Hepatocyte (in vitro differentiated cells): ENCODE data around the gene FBL. TPM values are rescaled to one million over a fixed set of nuclear protein-coding genes. Genes with fewer than 3 reads are reported as not detected.
"Not testable (repeated sequence)": the region's sequence is repeated elsewhere in the genome, so short reads cannot be mapped to it uniquely, and the experiment has no call there.

Experiments
- DNase-seq: peaks from one replicate; pipeline ENCODE4 v3.0.0-alpha.2; 2016; ENCODE audit warnings: low spot score
- H2AFZ ChIP-seq: fragments of 200-600 bp; sonication (generic); 2 replicates; pipeline ENCODE4 v1.6.0; 2016; ENCODE audit warnings: antibody characterized with exemption, mild to moderate bottlenecking
- H3K27ac ChIP-seq: fragments of 200-600 bp; sonication (generic); 2 replicates; pipeline ENCODE4 v1.5.1; 2016; ENCODE audit warnings: mild to moderate bottlenecking
- H3K27me3 ChIP-seq: fragments of 200-600 bp; sonication (generic); 2 replicates; pipeline ENCODE4 v1.6.1; 2016
- H3K36me3 ChIP-seq: fragments of 200-600 bp; sonication (generic); replicated peaks from 2 replicates; pipeline ENCODE4 v1.5.1; 2016; ENCODE audit warnings: low read depth; ENCODE audit not compliant: insufficient read depth
- H3K4me1 ChIP-seq: fragments of 200-600 bp; sonication (generic); 2 replicates; pipeline ENCODE4 v1.5.1; 2016; ENCODE audit warnings: mild to moderate bottlenecking, moderate library complexity; ENCODE audit not compliant: insufficient read depth
- H3K4me2 ChIP-seq: fragments of 200-600 bp; sonication (generic); 2 replicates; pipeline ENCODE4 v1.6.0; 2016
- H3K4me3 ChIP-seq: fragments of 200-600 bp; sonication (generic); 2 replicates; pipeline ENCODE4 v1.5.1; 2016; ENCODE audit warnings: mild to moderate bottlenecking
- H3K79me2 ChIP-seq: fragments of 200-600 bp; sonication (generic); 2 replicates; pipeline ENCODE4 v1.6.0; 2017; ENCODE audit warnings: mild to moderate bottlenecking
- H3K9me2 ChIP-seq: fragments of 200-600 bp; sonication (generic); replicated peaks from 2 replicates; pipeline ENCODE4 v1.6.0; 2017; ENCODE audit warnings: mild to moderate bottlenecking; ENCODE audit not compliant: insufficient read depth
- H3K9me3 ChIP-seq: fragments of 200-600 bp; sonication (generic); 2 replicates; pipeline ENCODE4 v1.5.1; 2016; ENCODE audit warnings: low read depth, mild to moderate bottlenecking
- H4K20me1 ChIP-seq: fragments of 200-600 bp; sonication (generic); 2 replicates; pipeline ENCODE4 v1.6.0; 2016; ENCODE audit warnings: mild to moderate bottlenecking; ENCODE audit not compliant: insufficient read depth, poor library complexity, severe bottlenecking
- EZH2 ChIP-seq: fragments of 200-600 bp; sonication (generic); IDR thresholded peaks from 2 replicates; pipeline ENCODE4 v1.6.1; 2016; ENCODE audit warnings: antibody characterized with exemption, mild to moderate bottlenecking, borderline replicate concordance
- EZH2phosphoT487 ChIP-seq: fragments of 200-600 bp; sonication (generic); IDR thresholded peaks from one replicate; pipeline ENCODE4 v1.6.1; 2018; ENCODE audit warnings: antibody characterized with exemption, mild to moderate bottlenecking, low read depth, moderate library complexity; ENCODE audit not compliant: unreplicated experiment, severe bottlenecking
- WGBS: methylation state at CpG from one replicate; pipeline ENCODE4 v1.1.6; 2016; ENCODE audit warnings: low lambda C conversion rate; ENCODE audit errors: missing lambda C conversion rate; 5-methylcytosine and 5-hydroxymethylcytosine counted together
- polyA plus RNA-seq: library from polyadenylated mRNA; unstranded; fragments of >200 nt; fragmentation: Nextera tagmentation; extraction: Ambion mirVana; gene quantifications from 2 replicates; pipeline ENCODE4 v1.2.1, GENCODE V29; 2016
- total RNA-seq: library from RNA; depleted of rRNA; stranded (reverse); fragments of >200 nt; gene quantifications from 2 replicates; pipeline ENCODE4 v1.2.3, GENCODE V29; 2014
- TF ChIP-seq, protein P1 (sequence below): fragments of 200-600 bp; sonication (generic); IDR thresholded peaks from 2 replicates; pipeline ENCODE4 v1.5.1; 2016; ENCODE audit warnings: antibody characterized with exemption, mild to moderate bottlenecking; ENCODE audit not compliant: poor library complexity

The FBL gene
- total and polyA plus RNA-seq, 2 experiments from 2014 or later, result 69.6 to 104 TPM

DNA sequence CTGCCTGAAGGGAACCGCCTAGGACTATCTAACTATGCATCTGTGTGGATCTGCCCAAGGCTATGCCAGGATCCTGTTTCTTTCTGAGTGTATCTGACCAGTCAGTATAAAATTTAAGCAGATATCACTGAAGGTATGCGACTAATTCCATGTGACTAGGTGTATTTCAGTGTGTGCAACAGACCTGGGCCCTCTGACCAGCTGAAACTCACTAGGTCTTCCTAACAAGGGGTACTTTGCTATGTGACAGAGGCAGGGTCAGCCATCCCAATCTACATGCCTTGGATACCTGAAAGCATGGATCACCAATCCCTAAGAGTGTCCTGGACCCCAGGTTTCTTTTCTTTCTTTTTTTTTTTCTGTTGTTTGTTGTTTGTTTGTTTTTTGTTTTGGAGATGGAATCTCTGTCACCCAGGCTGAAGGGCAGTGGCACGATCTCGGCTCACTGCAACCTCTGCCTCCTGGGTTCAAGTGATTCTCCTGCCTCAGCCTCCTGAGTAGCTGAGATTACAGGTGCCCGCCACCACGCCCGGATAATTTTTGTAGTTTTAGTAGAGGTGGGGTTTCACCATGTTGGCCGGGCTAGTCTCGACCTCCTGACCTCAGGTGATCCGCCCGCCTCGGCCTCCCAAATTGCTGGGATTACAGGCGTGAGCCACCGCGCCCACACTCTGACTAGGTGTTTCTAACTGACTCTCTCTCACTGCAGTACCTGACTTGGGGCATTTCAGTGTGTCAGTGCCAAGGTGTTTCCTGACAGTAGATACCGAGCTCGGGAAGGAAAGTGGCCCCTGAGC, 44.8 kb upstream of the FBL start:
- no peaks in the 10 kb centered on the region for H3K4me1 ChIP-seq
- no peaks in the 10 kb centered on the region for H4K20me1 ChIP-seq
- no peaks in the 10 kb centered on the region for H3K36me3 ChIP-seq
- H2AFZ ChIP-seq, result no peak overlapping the region
- no peaks in the 10 kb centered on the region for H3K27me3 ChIP-seq
- 88% methylated on average over 17 of the region's 17 CpGs for WGBS
- no peak overlapping the region for H3K27ac ChIP-seq
- no peak for DNase-seq
- H3K79me2 ChIP-seq, result no peaks in the 10 kb centered on the region
- no peak overlapping the region for H3K4me3 ChIP-seq
- H3K4me2 ChIP-seq, result no peak overlapping the region
- H3K9me2 ChIP-seq, result no peaks in the 10 kb centered on the region
- TF ChIP-seq, protein P1, sequence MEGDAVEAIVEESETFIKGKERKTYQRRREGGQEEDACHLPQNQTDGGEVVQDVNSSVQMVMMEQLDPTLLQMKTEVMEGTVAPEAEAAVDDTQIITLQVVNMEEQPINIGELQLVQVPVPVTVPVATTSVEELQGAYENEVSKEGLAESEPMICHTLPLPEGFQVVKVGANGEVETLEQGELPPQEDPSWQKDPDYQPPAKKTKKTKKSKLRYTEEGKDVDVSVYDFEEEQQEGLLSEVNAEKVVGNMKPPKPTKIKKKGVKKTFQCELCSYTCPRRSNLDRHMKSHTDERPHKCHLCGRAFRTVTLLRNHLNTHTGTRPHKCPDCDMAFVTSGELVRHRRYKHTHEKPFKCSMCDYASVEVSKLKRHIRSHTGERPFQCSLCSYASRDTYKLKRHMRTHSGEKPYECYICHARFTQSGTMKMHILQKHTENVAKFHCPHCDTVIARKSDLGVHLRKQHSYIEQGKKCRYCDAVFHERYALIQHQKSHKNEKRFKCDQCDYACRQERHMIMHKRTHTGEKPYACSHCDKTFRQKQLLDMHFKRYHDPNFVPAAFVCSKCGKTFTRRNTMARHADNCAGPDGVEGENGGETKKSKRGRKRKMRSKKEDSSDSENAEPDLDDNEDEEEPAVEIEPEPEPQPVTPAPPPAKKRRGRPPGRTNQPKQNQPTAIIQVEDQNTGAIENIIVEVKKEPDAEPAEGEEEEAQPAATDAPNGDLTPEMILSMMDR, result no peak
- TF ChIP-seq EZH2phosphoT487, result no peak
- no peak for TF ChIP-seq EZH2
- no peaks in the 10 kb centered on the region for H3K9me3 ChIP-seq

DNA sequence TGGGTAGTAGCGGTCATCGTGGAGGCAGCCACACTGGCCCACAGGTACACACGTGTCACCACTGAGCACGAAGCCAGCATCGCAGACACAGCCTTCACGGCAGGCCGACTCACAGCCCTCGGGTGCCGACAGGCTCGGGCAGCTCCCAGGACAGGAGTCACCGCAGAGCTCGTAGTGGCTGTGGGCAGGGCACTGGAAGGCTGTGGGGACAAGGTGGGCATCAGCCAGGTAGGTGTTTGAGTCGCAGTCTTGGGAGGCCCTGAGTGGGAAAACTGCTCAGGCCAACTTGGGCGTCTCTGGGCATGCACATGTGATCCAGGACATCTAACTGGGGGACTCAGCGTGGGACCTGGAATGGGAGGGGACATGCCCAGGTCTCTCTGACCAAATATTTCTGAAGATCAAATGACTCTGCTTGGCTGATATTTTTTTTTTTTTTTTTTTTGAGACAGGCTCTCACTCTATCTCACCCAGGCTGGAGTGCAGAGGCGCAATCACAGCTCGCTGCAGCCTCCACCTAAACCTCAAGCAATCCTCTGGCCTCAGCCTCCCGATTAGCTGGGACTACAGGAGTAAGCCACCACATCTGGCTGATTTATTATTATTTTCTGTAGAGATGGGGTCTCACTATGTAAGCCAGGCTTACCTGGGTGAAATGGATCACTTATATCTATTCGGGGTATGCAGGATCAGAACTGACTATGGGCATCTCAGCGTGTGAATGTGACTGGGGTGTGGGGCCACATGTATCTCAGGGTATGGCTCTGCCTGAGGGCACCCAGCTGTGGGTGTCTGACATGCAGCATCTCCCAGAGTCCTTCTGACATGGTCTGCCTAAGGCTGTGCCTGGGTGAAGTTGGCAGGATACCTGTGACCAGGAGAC, 43.9 kb upstream of the FBL start:
- WGBS, result 95% methylated on average over 18 of the region's 20 CpGs
- H4K20me1 ChIP-seq, H3K27ac ChIP-seq, DNase-seq, H3K9me3 ChIP-seq, H3K36me3 ChIP-seq, H3K79me2 ChIP-seq, H3K4me1 ChIP-seq, H3K4me2 ChIP-seq, H2AFZ ChIP-seq, H3K4me3 ChIP-seq, H3K27me3 ChIP-seq, H3K9me2 ChIP-seq: not testable (repeated sequence)

DNA sequence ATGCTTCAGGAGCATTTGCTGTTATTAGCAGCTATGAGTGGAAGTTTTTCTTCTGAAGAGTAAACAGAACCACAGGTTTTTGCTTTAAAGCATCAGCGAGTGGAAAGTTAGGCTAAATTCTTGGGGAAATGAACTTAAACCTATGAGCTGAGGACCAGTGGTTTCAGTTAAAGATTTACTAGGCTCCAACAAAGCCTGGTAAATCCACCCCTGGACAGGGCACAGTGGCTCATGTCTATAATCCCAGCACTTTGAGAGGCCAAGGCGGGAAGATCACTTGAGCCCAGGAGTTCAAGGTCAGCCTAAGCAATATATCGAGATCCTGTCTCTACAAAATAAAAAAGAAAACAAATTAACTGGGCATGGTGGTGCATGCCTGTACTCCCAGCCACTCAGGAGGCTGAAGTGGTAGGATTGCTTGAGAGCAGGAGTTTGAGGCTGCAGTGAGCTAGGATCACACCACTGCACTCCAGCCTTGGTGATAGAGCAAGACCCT, 41.3 kb upstream of the FBL start:
- DNase-seq, H3K4me2 ChIP-seq, H3K4me3 ChIP-seq, H3K27ac ChIP-seq, H2AFZ ChIP-seq, H4K20me1 ChIP-seq, H3K4me1 ChIP-seq, H3K36me3 ChIP-seq, H3K9me2 ChIP-seq, H3K9me3 ChIP-seq, H3K79me2 ChIP-seq, H3K27me3 ChIP-seq: not testable (repeated sequence)
- 38% methylated on average over 2 of the region's 3 CpGs for WGBS

DNA sequence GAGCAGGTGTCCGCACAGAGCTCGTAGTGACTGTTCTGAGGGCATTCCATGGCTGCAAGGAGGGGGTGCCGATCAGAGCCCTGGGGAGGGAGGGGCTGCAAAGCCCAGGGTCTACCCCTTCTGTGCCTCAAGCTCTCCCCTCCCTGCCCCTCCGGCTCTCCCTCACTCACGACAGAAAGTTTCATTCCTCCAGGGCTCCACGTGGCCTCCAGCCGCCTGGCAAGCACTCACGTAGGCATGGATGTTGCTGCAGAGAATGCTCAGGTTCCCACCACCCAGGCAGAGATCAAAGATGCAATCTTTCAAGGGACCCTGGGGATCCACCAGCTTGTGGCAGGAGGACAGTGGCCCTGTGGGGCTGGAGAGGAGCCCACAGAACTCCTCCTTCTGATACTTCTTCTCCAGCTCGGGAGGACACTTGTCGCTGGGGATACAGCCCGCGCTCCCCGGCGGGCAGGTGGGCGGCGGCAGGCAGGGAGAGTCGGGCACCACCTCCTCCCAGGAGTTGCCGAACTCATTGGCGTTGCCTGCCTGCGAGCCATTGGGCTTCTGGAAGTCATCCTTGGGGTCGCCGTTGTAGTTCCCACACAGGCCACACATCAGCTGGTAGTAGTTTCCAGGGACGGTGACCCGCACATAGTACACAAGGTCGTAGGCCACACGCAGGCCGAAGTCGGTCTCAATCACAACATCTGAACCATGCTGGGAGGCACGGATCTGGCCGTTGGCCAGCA, 39.8 kb upstream of the FBL start:
- H3K79me2 ChIP-seq, H3K4me2 ChIP-seq, H3K27me3 ChIP-seq, H3K9me2 ChIP-seq, H3K9me3 ChIP-seq, H3K36me3 ChIP-seq, H4K20me1 ChIP-seq, DNase-seq, H3K4me1 ChIP-seq, H3K4me3 ChIP-seq, H2AFZ ChIP-seq, H3K27ac ChIP-seq: not testable (repeated sequence)
- WGBS, result 90% methylated on average over 19 of the region's 30 CpGs

DNA sequence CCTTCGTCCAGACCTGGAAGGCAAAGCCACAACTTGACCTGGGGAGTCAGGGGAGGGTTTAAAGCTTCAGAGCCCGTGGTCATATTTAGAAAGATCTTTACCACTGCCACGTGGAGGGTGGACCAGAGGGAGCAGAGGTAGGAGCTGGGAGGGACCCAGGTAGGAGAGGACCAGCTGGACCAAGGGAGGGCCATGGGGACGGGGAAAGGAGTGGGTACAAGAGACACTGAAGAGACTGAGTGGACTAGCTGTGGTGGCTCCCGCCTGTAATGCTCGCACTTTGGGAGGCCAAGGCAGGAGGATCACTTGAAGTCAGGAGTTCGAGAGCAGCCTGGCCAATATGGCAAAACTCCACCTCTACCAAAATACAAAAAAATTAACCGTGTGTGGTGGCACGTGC, 38.5 kb upstream of the FBL start:
- H3K4me2 ChIP-seq, H3K9me3 ChIP-seq, H3K36me3 ChIP-seq, H2AFZ ChIP-seq, H4K20me1 ChIP-seq, H3K27me3 ChIP-seq, H3K4me3 ChIP-seq, H3K9me2 ChIP-seq, H3K4me1 ChIP-seq, H3K79me2 ChIP-seq, H3K27ac ChIP-seq, DNase-seq: not testable (repeated sequence)
- WGBS, result 75% methylated on average over 2 of the region's 9 CpGs

DNA sequence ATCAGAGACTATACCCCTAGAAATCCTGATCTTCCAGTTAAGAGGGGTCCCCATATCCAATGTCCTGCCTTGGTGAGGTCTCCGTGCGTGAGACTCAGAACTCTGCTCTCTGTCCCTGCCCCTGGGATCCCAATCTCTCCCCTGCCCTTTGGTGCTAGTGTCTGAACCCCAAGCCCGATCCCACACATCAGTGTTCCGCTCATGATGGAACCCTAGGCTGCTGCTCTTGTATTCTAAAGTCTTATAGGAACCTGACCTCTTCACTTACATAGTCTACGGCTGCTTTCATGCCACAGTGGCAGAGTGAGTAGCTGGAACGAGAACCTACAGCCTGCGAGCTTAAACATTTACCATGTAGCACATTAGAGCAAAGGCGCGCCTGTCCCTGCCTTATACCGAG, 36.5 kb upstream of the FBL start:
- WGBS, result 83% methylated on average over 5 of the region's 10 CpGs
- not testable (repeated sequence) for H3K9me2 ChIP-seq, H3K79me2 ChIP-seq, H3K9me3 ChIP-seq, H3K4me2 ChIP-seq, DNase-seq, H2AFZ ChIP-seq, H4K20me1 ChIP-seq, H3K27ac ChIP-seq, H3K27me3 ChIP-seq, H3K4me1 ChIP-seq, H3K36me3 ChIP-seq, H3K4me3 ChIP-seq
